Glutamatergic neuron (in vitro differentiated cells): ENCODE data around the gene NRARP. TPM values are rescaled to one million over a fixed set of nuclear protein-coding genes. Genes with fewer than 3 reads are reported as not detected.

Experiments
- DNase-seq: peaks from one replicate; pipeline ENCODE4 v3.0.0; 2022
- H3K27ac Mint-ChIP-seq: one replicate; pipeline ENCODE4 v1.8.0; 2020; ENCODE audit warnings: mild to moderate bottlenecking, mixed read lengths, inconsistent platforms; ENCODE audit not compliant: unreplicated experiment
- H3K27me3 Mint-ChIP-seq: one replicate; pipeline ENCODE4 v1.8.0; 2020; ENCODE audit warnings: mild to moderate bottlenecking, moderate library complexity, mixed read lengths, inconsistent platforms; ENCODE audit not compliant: unreplicated experiment
- H3K36me3 Mint-ChIP-seq: one replicate; pipeline ENCODE4 v1.8.0; 2020; ENCODE audit warnings: mild to moderate bottlenecking, mixed read lengths, inconsistent platforms; ENCODE audit not compliant: unreplicated experiment
- H3K4me1 Mint-ChIP-seq: one replicate; pipeline ENCODE4 v1.8.0; 2020; ENCODE audit warnings: mild to moderate bottlenecking, low read depth, mixed read lengths, inconsistent platforms; ENCODE audit not compliant: unreplicated experiment
- H3K4me3 Mint-ChIP-seq: one replicate; pipeline ENCODE4 v1.8.0; 2020; ENCODE audit warnings: mild to moderate bottlenecking, mixed read lengths, inconsistent platforms; ENCODE audit not compliant: unreplicated experiment
- H3K9me3 Mint-ChIP-seq: one replicate; pipeline ENCODE4 v1.8.0; 2020; ENCODE audit warnings: mild to moderate bottlenecking, moderate library complexity, mixed read lengths, inconsistent platforms; ENCODE audit not compliant: unreplicated experiment
- total RNA-seq: library from RNA; stranded (reverse); fragmentation: NEBNext Ultra II Directional; extraction: Animal tissue kit (Norgen Biotek cat#: 25700); gene quantifications from one replicate; pipeline ENCODE4 v1.2.1, GENCODE V29; 2021; ENCODE audit not compliant: unreplicated experiment
- TF ChIP-seq, protein P1 (sequence below): fragments of 200-600 bp; sonication (generic); IDR thresholded peaks from one replicate; pipeline ENCODE4 v1.5.0; 2021; ENCODE audit not compliant: partially characterized antibody, unreplicated experiment

The NRARP gene
- total RNA-seq, 1 donor from 2014 or later: 15.2 TPM

DNA sequence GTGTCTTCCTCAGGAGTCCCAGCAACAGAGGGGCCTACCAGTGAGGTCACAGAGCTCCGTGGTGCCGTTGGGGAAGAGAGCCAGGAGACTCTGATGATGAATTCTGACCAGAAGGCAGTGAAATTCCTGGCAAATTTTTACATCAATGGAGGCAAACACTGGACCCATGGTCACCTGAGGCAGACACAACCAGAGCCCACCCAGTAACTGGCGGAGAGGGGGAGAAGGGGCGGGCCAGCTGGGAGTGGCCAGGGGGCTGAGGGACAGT is 50.9 kb downstream of the NRARP start, which contains the start of gene STPG3:
Gene STPG3, plus strand, starts transcription at position 93 of the 268 bp plus-strand sequence. Its CDS starts 1 bp downstream, at position 94.
- TF ChIP-seq, protein P1, sequence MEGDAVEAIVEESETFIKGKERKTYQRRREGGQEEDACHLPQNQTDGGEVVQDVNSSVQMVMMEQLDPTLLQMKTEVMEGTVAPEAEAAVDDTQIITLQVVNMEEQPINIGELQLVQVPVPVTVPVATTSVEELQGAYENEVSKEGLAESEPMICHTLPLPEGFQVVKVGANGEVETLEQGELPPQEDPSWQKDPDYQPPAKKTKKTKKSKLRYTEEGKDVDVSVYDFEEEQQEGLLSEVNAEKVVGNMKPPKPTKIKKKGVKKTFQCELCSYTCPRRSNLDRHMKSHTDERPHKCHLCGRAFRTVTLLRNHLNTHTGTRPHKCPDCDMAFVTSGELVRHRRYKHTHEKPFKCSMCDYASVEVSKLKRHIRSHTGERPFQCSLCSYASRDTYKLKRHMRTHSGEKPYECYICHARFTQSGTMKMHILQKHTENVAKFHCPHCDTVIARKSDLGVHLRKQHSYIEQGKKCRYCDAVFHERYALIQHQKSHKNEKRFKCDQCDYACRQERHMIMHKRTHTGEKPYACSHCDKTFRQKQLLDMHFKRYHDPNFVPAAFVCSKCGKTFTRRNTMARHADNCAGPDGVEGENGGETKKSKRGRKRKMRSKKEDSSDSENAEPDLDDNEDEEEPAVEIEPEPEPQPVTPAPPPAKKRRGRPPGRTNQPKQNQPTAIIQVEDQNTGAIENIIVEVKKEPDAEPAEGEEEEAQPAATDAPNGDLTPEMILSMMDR: no peak
- Mint-ChIP-seq H3K36me3 (no peaks in the 10 kb centered on the region), H3K27me3 (peaks cover 2% of the 10 kb centered on the region), H3K4me3 (no peak within 1 kb of the TSS), H3K9me3 (peaks cover 4% of the 10 kb centered on the region), H3K4me1 (peaks cover 1% of the 10 kb centered on the region), H3K27ac (no peak within 1 kb of the TSS)
- DNase-seq: no peak

DNA sequence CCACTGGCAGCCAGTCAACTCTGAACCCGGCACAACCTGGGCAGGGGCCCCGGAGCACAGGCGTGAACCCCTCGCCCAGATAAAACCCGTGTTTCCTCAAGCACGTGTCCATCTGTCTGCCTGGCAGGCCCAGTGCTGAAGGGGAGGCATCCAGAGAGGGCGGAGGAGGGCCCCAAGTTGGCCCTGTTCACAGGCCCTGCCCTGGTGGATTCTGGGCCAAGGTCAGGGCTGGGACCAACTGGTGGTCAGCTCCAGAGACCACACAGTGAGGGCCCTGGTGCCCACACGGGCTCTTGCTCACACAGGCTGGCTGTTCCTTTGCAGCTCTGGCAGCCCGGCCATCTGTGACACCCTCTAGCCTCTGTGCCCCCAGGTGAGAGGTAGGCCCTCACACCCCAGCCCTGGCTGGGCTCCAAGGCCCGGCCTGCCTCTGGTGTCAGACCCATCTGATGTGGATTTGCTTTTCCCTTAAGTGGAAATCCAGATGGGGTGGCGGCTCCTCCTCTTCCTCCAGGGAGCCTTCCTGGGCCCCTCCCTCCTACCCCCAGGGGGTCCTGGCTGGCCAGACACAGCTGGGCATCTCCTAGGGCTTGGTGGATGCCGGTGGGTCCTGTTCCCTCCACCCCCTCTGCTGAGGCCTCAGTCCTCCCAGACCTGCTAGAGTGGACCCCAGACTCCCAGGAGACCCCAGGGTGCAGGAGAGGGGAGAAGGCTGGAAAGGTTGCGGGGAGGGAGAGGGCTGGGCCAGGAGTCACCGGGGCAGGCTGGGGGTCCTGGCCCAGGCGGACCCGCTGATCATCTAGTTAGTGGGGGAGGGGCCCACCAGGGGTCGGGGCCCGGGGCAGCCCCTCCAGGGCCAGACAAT is 51.5 kb downstream of the NRARP start:
- DNase-seq: no peak
- TF ChIP-seq, protein P1: no peak
- H3K9me3 Mint-ChIP-seq: peaks cover 4% of the 10 kb centered on the region
- no peak overlapping the region for H3K27ac Mint-ChIP-seq
- no peaks in the 10 kb centered on the region for H3K36me3 Mint-ChIP-seq
- no peak overlapping the region for H3K4me3 Mint-ChIP-seq
- peaks cover 2% of the 10 kb centered on the region for H3K27me3 Mint-ChIP-seq
- peaks cover 1% of the 10 kb centered on the region for H3K4me1 Mint-ChIP-seq

Other genes with a start within 250 kb of the NRARP start
- 0.69 TPM for gene ENTPD2, start 248.2 kb downstream of the NRARP start, total RNA-seq
- 13.5 TPM for gene SAPCD2, start 231.7 kb downstream of the NRARP start, total RNA-seq
- 5.1 TPM for gene UAP1L1, start 224.8 kb downstream of the NRARP start, total RNA-seq
- 59.8 TPM for gene MAN1B1, start 215.3 kb downstream of the NRARP start, total RNA-seq
- 30.8 TPM for gene DPP7, start 187.5 kb downstream of the NRARP start, total RNA-seq
- 5.5 TPM for gene GRIN1, start 163.1 kb downstream of the NRARP start, total RNA-seq
- gene LRRC26, start 132.2 kb downstream of the NRARP start, total RNA-seq: 0.98 TPM
- gene TMEM210, start 130.2 kb downstream of the NRARP start, total RNA-seq: not detected
- 72.9 TPM for gene ANAPC2, start 113.7 kb downstream of the NRARP start, total RNA-seq
- 37.3 TPM for gene SSNA1, start 113.6 kb downstream of the NRARP start, total RNA-seq
- 9.6 TPM for gene TPRN, start 101.5 kb downstream of the NRARP start, total RNA-seq
- 36.5 TPM for gene TMEM203, start 96.6 kb downstream of the NRARP start, total RNA-seq
- 31.6 TPM for gene NDOR1, start 96.6 kb downstream of the NRARP start, total RNA-seq
- 24.8 TPM for gene RNF208, start 80.0 kb downstream of the NRARP start, total RNA-seq
- 2.1 TPM for gene CYSRT1, start 77.1 kb downstream of the NRARP start, total RNA-seq
- 0.39 TPM for gene RNF224, start 74.8 kb downstream of the NRARP start, total RNA-seq
- gene SLC34A3, start 71.4 kb downstream of the NRARP start, total RNA-seq: not detected
- gene TUBB4B, start 61.0 kb downstream of the NRARP start, total RNA-seq: 192 TPM
- gene STPG3, start 51.0 kb downstream of the NRARP start, total RNA-seq: not detected
- gene NELFB, start 46.9 kb downstream of the NRARP start, total RNA-seq: 48.5 TPM
- 1.5 TPM for gene TOR4A, start 24.5 kb downstream of the NRARP start, total RNA-seq
- gene EXD3, start 120.9 kb upstream of the NRARP start, total RNA-seq: 24.5 TPM
- gene NOXA1, start 121.1 kb upstream of the NRARP start, total RNA-seq: 2.6 TPM
- 1.0 TPM for gene ENTPD8, start 139.1 kb upstream of the NRARP start, total RNA-seq
- gene NSMF, start 157.1 kb upstream of the NRARP start, total RNA-seq: 131 TPM
- gene PNPLA7, start 248.1 kb upstream of the NRARP start, total RNA-seq: 6.7 TPM
- 48.9 TPM for gene MRPL41, start 249.6 kb upstream of the NRARP start, total RNA-seq